ENCODE data around the gene EDC4. TPM values are rescaled to one million over a fixed set of nuclear protein-coding genes. Genes with fewer than 3 reads are reported as not detected.
A peak's percentile ranks its signal among the peaks of the same experiment; 100 is the strongest.

The EDC4 gene
- total RNA-seq, 1 experiment from 2014 or later: 85.3 TPM

DNA sequence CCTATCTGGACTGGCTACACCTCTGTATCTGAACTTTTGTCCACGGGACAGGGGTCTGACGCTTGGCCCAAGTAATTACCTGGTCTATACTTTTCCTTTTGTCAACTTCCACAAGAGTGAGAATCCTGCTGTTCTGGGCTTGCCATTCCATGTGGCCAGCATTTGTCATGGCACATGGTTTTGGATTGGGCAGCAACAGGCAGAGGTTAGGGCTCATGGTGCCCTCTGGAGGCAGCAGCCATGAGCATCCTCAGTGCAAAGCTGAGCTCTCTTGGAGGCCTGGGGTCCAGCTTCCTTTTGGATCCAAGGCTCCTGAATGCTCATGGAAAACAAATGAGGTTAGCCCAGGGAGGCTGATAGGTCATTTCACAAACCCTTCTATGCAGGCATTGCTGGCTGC is 7.5 kb upstream of the EDC4 start:
- H3K27ac ChIP-seq (ENCODE audit: low read length): no peak overlapping the region
- no peaks in the 10 kb centered on the region; the same call in none of the 2 replicates for H3K36me3 ChIP-seq (ENCODE audit: control insufficient read depth, insufficient read depth, low read length)
- no peaks in the 10 kb centered on the region for H3K4me1 ChIP-seq (ENCODE audit: control insufficient read depth, insufficient read depth, low read length)
- H3K4me3 ChIP-seq (ENCODE audit: low read depth in 2 of 2, low read length in 2 of 2): no peak overlapping the region
- in situ Hi-C loops (cut with HindIII; ENCODE audit: low pct_unique_long_range_greater_than_20kb, low sequenced_read_pairs): no loop called here
- TF ChIP-seq, protein P1, sequence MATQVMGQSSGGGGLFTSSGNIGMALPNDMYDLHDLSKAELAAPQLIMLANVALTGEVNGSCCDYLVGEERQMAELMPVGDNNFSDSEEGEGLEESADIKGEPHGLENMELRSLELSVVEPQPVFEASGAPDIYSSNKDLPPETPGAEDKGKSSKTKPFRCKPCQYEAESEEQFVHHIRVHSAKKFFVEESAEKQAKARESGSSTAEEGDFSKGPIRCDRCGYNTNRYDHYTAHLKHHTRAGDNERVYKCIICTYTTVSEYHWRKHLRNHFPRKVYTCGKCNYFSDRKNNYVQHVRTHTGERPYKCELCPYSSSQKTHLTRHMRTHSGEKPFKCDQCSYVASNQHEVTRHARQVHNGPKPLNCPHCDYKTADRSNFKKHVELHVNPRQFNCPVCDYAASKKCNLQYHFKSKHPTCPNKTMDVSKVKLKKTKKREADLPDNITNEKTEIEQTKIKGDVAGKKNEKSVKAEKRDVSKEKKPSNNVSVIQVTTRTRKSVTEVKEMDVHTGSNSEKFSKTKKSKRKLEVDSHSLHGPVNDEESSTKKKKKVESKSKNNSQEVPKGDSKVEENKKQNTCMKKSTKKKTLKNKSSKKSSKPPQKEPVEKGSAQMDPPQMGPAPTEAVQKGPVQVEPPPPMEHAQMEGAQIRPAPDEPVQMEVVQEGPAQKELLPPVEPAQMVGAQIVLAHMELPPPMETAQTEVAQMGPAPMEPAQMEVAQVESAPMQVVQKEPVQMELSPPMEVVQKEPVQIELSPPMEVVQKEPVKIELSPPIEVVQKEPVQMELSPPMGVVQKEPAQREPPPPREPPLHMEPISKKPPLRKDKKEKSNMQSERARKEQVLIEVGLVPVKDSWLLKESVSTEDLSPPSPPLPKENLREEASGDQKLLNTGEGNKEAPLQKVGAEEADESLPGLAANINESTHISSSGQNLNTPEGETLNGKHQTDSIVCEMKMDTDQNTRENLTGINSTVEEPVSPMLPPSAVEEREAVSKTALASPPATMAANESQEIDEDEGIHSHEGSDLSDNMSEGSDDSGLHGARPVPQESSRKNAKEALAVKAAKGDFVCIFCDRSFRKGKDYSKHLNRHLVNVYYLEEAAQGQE (IDR thresholded peaks at IDR 0.05; ENCODE audit: insufficient read depth in 1 of 2, low read depth in 2 of 2, low read length in 1 of 2): no peak
- TF ChIP-seq, protein P2, sequence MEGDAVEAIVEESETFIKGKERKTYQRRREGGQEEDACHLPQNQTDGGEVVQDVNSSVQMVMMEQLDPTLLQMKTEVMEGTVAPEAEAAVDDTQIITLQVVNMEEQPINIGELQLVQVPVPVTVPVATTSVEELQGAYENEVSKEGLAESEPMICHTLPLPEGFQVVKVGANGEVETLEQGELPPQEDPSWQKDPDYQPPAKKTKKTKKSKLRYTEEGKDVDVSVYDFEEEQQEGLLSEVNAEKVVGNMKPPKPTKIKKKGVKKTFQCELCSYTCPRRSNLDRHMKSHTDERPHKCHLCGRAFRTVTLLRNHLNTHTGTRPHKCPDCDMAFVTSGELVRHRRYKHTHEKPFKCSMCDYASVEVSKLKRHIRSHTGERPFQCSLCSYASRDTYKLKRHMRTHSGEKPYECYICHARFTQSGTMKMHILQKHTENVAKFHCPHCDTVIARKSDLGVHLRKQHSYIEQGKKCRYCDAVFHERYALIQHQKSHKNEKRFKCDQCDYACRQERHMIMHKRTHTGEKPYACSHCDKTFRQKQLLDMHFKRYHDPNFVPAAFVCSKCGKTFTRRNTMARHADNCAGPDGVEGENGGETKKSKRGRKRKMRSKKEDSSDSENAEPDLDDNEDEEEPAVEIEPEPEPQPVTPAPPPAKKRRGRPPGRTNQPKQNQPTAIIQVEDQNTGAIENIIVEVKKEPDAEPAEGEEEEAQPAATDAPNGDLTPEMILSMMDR (IDR thresholded peaks at IDR 0.05): no peak; the same call in 1 of the 2 replicates
- TF ChIP-seq POLR2AphosphoS5 (IDR thresholded peaks at IDR 0.05; ENCODE audit: low read depth, low read length) (no peak), TCF7L2 (IDR thresholded peaks at IDR 0.05; ENCODE audit: low read depth, low read length) (no peak), SIN3A (IDR thresholded peaks at IDR 0.05; ENCODE audit: borderline replicate concordance, insufficient read depth, low read depth, low read length) (no peak)
- intact Hi-C loops (cut with micrococcal nuclease; ENCODE audit: unreplicated experiment): no loop called here
- CTCF ChIA-PET: no interaction called here
- no TSS peak for BruUV-seq (replicated peaks)
- no peaks in the 10 kb centered on the region for H3K9me3 ChIP-seq (ENCODE audit: control insufficient read depth, insufficient read depth, low read depth, low read length)
- ATAC-seq: peak; percentile 84; the same call in 1 of the 2 replicates
- POLR2A ChIA-PET: no interaction called here
- H3K27me3 ChIP-seq (ENCODE audit: control insufficient read depth, insufficient read depth, low read length): no peaks in the 10 kb centered on the region
- DNase-seq (ENCODE audit: low read depth, low spot score): no peak

DNA sequence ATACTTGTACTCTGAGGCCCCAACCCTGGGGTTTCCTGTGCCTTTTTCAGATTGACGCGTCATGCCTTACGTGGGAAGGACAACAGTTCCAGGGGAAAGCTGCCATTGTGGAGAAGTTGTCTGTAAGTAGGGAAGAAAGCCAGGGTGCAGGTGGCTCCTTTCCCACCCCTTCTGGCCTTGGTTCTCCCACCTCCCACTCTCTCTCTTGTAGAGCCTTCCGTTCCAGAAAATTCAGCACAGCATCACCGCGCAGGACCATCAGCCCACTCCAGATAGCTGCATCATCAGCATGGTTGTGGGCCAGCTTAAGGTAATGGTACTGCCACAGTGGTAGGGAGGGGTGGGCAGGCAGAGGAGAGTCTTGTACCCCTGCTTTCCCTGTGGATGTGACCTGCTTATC is 4.6 kb upstream of the EDC4 start:
- no peak for DNase-seq (ENCODE audit: low read depth, low spot score)
- intact Hi-C loops (cut with micrococcal nuclease; ENCODE audit: unreplicated experiment) (no loop called here), in situ Hi-C loops (cut with HindIII; ENCODE audit: low pct_unique_long_range_greater_than_20kb, low sequenced_read_pairs) (no loop called here)
- Histone ChIP-seq H3K4me3 (ENCODE audit: low read depth in 2 of 2, low read length in 2 of 2) (no peak overlapping the region), H3K27ac (ENCODE audit: low read length) (no peak overlapping the region), H3K27me3 (ENCODE audit: control insufficient read depth, insufficient read depth, low read length) (no peaks in the 10 kb centered on the region), H3K36me3 (ENCODE audit: control insufficient read depth, insufficient read depth, low read length) (no peaks in the 10 kb centered on the region; the same call in none of the 2 replicates), H3K9me3 (ENCODE audit: control insufficient read depth, insufficient read depth, low read depth, low read length) (no peaks in the 10 kb centered on the region), H3K4me1 (ENCODE audit: control insufficient read depth, insufficient read depth, low read length) (peaks cover 6% of the 10 kb centered on the region)
- no peak for ATAC-seq
- no TSS peak for BruUV-seq (replicated peaks)
- ChIA-PET POLR2A (no interaction called here), CTCF (no interaction called here)
- no peak for TF ChIP-seq POLR2AphosphoS5 (IDR thresholded peaks at IDR 0.05; ENCODE audit: low read depth, low read length)
- no peak for TF ChIP-seq TCF7L2 (IDR thresholded peaks at IDR 0.05; ENCODE audit: low read depth, low read length)
- TF ChIP-seq, protein P2 (IDR thresholded peaks at IDR 0.05): no peak
- no peak for TF ChIP-seq SIN3A (IDR thresholded peaks at IDR 0.05; ENCODE audit: borderline replicate concordance, insufficient read depth, low read depth, low read length)
- TF ChIP-seq, protein P1 (IDR thresholded peaks at IDR 0.05; ENCODE audit: insufficient read depth in 1 of 2, low read depth in 2 of 2, low read length in 1 of 2): no peak

Measured in Panc1 (cell line).